HG02885 (cell line): ENCODE measurements around the gene CNPY3.
"Not testable (repeated sequence)": the region's sequence is repeated elsewhere in the genome, so short reads cannot be mapped to it uniquely, and the experiment has no call there.

Source experiments
- ATAC-seq: cut with Tn5 transposase; IDR thresholded peaks from one replicate; pipeline ENCODE4 v1.9.1; 2021; ENCODE audit warnings: mild to moderate bottlenecking; ENCODE audit not compliant: unreplicated experiment, poor library complexity

The CNPY3 gene

GRCh38 chr6:42911171-42912021, 17.9 kb upstream of the CNPY3 start:
- no peak for ATAC-seq

DNA sequence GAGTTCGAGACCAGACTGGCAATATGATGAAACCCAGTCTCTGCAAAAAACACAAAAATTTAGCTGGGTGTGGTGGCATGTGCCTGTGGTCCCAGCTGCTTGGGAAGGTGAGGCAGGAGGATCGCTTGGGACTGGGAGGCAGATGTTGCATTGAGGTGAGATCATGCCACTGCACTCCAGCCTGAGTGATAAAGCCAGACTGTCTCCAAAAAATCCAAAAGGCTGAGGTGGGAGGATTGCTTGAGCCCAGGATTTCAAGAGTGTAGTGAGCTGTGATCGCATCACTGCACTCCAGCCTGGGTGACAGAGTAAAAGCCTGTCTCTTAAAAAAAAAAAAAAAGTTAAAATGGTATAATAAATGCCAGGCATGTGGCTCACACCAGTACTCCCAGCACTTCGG, 14.7 kb upstream of the CNPY3 start:
- ATAC-seq, result no peak

GRCh38 chr6:42915732-42916131, 13.5 kb upstream of the CNPY3 start, which contains the start of gene PTCRA:
Gene PTCRA (plus strand): TSS chr6:42916053. CDS start chr6:42916070, 17 bp downstream.
- ATAC-seq, result no peak

- no peak for ATAC-seq
These were observed 13.0 kb upstream of the CNPY3 start for GRCh38 chr6:42916288-42916687.

DNA sequence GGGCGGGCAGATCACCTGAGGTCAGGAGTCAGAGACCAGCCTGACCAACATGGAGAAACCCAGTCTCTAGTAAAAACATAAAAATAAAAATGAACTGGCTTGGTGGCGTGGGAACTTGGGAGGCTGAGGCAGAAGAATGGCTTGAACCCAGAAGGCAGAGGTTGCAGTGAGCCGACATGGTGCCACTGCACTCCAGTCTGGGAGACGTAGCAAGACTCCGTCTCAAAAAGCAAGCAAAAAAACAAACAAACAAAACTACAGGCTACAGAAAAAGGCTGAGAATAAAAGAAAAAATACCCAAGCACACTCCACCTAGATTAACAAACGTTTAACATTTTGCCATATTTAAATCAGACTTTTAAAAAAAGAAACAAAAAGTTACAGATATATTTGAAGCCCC, 7.5 kb upstream of the CNPY3 start:
- ATAC-seq, result no peak

- ATAC-seq, result no peak
These were observed 5.6 kb upstream of the CNPY3 start for GRCh38 chr6:42923666-42924065.

GRCh38 chr6:42925248-42925857, 3.9 kb upstream of the CNPY3 start:
- ATAC-seq, result no peak

GRCh38 chr6:42929821-42930360, 611 bp downstream of the CNPY3 start:
- peak; percentile 61 for ATAC-seq

- ATAC-seq, result no peak
These were observed 3.1 kb downstream of the CNPY3 start for GRCh38 chr6:42932412-42932811.

DNA sequence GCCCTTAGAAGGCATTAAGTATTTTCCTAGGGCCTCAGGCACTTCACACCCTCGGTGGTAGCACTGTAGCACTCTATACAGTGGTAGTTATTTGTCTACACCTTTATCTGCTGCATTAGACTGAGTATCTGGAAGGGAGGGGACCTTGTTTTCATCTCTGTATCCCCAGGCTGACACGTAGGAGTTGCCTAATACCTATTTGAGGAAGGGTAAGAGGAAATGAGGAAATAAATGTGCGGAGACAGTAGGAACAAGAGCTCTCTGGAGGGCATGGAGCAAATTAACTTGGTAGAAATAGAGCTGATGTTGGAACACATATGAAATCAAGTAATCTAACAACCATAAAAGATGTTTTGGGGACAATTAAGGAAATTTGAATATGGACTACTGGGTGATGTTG, 3.9 kb downstream of the CNPY3 start:
- ATAC-seq, result no peak

GRCh38 chr6:42935322-42935721, 6.0 kb downstream of the CNPY3 start:
- ATAC-seq, result no peak

GRCh38 chr6:42936398-42936797, 7.1 kb downstream of the CNPY3 start:
- ATAC-seq, result no peak

GRCh38 chr6:42937548-42938427, 8.5 kb downstream of the CNPY3 start:
- ATAC-seq, result no peak

GRCh38 chr6:42938428-42938796, 9.1 kb downstream of the CNPY3 start:
- no peak for ATAC-seq

DNA sequence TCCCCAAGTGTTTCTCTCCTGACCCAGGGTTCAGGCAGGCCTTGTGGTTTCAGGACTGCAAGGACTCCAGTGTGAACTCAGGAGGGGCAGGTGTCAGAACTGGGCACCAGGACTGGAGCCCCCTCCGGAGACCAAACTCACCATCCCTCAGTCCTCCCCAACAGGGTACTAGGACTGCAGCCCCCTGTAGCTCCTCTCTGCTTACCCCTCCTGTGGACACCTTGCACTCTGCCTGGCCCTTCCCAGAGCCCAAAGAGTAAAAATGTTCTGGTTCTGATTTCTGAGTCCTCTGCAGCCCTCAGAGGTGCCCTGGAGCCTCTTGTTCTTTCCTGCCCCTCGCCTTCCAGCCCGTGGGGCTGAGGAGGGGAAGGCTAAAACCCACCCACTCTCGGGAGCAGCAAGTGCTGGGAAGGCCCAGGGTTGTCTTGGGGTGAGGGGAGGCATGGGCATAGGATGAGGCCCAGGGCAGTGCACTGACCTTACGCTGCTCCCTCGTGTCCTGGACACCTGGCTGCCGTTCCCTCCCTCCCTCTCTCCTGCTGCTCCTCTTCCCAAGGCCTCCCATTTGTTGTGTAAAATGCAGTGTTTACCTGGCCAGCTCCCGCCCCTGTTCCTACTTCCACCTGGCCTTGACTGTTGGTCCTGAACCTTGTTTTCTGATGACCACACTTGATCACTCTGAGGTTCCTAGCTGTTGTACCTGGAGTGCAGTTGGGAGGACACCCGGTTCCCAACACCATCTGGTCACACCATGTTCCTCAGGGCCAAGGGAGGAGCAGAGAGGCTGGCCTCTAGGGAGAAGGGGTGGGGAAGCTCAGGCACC, 9.9 kb downstream of the CNPY3 start:
- ATAC-seq, result no peak

DNA sequence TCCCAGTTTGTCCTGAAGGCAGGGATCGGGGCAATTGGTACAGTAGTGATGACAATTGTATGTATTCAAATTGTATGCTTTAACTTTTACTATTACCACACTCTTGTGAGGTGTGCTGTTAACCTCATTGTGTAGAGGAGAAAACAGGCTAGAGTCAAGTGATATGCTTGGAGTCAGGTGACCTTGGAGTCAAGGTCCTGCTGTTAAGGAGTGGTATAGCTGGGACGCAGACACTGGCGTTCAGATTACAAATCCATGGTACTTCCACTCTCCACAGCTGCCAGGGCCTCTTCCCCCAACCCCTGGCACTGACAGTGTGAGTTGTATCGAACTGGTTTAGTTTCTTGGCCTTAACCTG, 10.5 kb downstream of the CNPY3 start:
- no peak for ATAC-seq

- ATAC-seq, result no peak
These were observed 11.3 kb downstream of the CNPY3 start for GRCh38 chr6:42940493-42941045.

DNA sequence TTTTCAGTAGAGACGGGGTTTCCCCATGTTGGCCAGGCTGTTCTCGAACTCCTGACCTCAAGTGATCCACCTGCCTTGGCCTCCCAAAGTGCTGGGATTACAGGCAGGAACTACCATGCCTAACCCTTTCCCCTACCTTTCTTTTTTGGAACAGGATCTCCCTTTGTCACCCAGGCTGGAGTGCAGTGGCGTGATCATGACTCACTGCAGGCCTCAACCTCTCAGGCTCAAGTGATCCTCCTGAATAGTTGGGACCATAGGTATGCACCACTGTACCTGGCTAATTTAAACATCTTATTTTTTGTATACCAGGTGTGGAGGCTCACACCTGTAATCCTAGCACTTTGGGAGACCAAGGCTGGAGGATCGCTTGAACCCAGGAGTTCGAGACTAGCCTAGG, 12.1 kb downstream of the CNPY3 start:
- ATAC-seq, result not testable (repeated sequence)

GRCh38 chr6:42942444-42942843, 13.2 kb downstream of the CNPY3 start:
- no peak for ATAC-seq

DNA sequence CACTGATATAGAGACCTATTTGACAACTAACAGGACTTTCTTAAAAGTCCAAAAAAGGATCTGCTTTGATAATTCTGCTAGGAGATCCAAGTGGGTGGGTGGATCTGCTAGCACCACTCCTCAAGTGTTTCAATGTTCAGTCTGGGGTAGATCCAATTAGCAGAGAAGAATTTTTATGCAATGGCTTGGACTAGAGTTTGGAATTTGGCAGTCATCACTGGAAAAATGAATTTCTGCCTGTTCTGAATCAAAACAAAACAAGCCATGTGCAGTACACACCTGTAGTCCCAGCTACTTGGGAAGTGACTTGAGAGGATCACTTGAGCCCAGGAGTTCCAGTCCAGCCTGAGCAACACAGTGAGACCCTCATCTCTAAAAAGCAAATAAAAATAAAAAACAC, 18.7 kb downstream of the CNPY3 start:
- ATAC-seq, result no peak
